C4-2B (cell line): ENCODE data around the gene GRIK4.

Source experiments
- H3K27ac ChIP-seq: fragments of 450-650 bp; 2 replicates; pipeline ENCODE4 v1.5.1; 2017
- ZFX ChIP-seq: fragments of 450-650 bp; IDR thresholded peaks from 2 replicates; pipeline ENCODE4 v1.6.1; 2017
- TF ChIP-seq, protein P1 (sequence below): fragments of 450-650 bp; conservative IDR thresholded peaks from 2 replicates; pipeline ENCODE4 v1.5.1; 2017; ENCODE audit warnings: mild to moderate bottlenecking

The GRIK4 gene

DNA sequence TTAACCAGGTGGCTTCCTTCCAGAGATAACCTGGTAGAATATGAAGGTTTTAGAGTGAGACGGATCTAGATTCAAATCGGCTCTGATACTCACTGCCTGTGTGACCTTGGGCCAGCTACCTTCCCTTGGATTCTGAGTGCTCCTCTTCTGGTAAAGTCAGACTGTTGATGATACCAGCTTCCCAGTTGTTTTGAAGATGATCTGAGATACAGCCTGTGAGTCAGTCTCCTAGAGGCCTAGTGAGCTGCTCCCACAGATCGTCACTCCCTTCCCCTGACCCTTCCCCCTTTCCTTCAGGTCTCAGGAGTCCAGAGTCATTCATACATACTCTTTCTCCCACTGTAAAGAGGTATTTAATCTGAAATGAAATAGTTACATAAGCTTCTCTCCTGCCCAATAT lies 207.8 kb downstream of the GRIK4 start:
- no peak overlapping the region for H3K27ac ChIP-seq
- TF ChIP-seq ZFX = no peak
- TF ChIP-seq, protein P1, sequence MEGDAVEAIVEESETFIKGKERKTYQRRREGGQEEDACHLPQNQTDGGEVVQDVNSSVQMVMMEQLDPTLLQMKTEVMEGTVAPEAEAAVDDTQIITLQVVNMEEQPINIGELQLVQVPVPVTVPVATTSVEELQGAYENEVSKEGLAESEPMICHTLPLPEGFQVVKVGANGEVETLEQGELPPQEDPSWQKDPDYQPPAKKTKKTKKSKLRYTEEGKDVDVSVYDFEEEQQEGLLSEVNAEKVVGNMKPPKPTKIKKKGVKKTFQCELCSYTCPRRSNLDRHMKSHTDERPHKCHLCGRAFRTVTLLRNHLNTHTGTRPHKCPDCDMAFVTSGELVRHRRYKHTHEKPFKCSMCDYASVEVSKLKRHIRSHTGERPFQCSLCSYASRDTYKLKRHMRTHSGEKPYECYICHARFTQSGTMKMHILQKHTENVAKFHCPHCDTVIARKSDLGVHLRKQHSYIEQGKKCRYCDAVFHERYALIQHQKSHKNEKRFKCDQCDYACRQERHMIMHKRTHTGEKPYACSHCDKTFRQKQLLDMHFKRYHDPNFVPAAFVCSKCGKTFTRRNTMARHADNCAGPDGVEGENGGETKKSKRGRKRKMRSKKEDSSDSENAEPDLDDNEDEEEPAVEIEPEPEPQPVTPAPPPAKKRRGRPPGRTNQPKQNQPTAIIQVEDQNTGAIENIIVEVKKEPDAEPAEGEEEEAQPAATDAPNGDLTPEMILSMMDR = no peak

DNA sequence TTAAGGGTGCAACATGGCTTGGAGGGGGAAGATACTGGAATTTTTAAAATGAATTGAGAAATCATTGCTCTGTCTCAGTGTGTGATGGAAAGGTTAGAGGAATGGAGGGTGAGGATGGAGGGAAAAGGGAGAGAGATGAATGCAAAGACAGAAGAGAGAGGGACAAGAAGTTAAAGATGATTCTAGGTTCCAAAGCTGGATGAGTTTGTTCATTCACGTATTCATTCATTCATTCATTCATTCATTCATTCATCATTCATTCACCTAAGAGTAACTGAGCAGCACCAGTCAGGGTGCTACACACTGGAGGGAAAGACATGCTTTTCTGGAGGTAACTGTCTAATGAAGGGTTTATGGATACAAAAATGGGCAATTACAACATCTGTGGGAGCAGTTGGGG lies 209.2 kb downstream of the GRIK4 start:
- H3K27ac ChIP-seq = no peak overlapping the region
- TF ChIP-seq, protein P1 = no peak
- no peak for TF ChIP-seq ZFX

DNA sequence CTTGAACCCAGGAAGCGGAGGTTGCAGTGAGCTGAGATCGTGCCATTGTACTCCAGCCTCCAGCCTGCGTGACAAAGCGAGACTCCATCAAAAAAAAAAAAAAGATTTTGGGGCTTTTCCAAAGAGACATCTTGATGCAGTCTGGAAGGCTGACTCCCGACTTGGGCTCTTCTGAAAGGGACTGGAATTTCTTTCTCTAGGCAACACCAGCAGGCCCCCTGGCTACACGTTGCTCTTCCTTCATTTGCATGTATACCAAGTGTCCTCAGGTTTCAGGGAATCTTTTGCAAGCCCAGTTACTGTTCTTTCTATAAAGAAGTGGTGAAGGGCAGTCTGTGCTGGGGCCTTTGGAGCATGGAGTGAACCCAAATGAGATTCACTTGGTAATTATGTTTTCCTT lies 211.0 kb downstream of the GRIK4 start:
- no peak for TF ChIP-seq ZFX
- TF ChIP-seq, protein P1 = no peak
- no peak overlapping the region for H3K27ac ChIP-seq

- TF ChIP-seq, protein P1 = no peak
- no peak for TF ChIP-seq ZFX
- no peak overlapping the region for H3K27ac ChIP-seq
Observed at GRCh38 chr11:120723751-120724150, 212.2 kb downstream of the GRIK4 start.

DNA sequence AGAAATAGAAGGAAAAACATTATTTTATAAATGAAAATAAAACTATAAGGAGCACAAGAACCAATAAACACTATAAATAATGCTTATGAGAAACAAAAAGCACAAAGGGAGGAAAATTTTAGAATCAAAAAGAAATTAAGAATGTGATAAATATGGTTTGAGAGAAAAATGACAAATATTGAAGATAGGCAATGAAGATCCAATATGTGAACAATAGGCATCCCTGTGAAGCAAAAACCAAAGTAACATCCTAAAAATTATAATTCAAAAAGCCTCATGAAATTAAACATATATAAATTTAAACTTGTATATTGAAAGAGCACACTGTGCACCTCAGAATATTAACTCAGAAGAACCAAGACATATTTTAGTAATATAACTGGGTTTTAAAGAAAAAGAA lies 216.2 kb downstream of the GRIK4 start:
- TF ChIP-seq, protein P1 = no peak
- no peak for TF ChIP-seq ZFX
- no peak overlapping the region for H3K27ac ChIP-seq

DNA sequence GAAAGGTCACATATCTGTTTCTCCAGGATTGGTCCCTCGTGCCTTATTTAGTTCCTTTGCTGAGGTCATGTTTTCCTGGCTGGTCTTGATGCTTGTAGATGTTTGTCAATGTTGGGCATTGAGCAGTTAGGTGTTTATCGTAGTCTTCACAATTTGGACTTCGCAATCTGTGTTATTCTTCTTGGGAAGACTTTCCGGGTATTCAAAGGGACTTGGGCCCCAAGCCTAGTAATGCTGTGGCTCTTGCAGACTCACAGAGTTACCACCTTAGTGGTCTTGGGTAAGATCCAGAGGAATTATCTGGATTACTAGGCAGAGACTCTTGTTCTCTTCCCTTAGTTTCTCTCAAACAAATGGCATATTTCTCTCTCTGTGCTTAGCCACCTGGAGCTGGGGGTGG lies 223.5 kb downstream of the GRIK4 start:
- TF ChIP-seq, protein P1 = no peak
- TF ChIP-seq ZFX = no peak
- no peak overlapping the region for H3K27ac ChIP-seq

DNA sequence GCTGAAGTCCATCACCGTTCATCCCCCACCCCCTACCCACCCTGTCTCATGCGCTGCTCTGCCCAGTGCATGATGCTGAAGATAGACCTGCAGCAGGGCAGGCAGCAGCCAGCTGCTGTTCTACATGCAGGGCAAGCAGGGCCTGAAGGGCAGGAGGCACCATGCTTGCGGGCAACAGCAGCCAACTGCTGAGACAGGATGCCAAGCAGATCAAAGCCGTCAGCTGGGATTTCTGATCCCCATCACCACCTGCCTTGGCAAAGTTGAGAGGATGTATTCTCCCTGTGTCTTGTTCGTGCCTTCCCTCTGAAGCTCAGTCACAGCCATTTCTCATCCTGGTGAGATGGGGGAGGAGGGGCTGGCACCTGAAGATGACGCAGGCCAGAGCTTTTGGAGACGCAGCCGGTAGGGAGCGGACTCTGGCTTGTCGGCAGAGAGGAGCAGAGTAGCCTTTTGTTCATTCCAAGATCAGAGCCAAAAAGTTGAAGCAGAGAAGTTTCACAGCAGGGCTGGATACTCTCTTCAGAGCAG lies 227.0 kb downstream of the GRIK4 start:
- no peak overlapping the region for H3K27ac ChIP-seq
- TF ChIP-seq ZFX = no peak
- TF ChIP-seq, protein P1 = no peak
